ENCODE data around the gene LNX1.

- TF ChIP-seq CREB5 (CRISPR knock-in tag; IDR thresholded peaks at IDR 0.05) (no peak), POLR2AphosphoS5 (IDR thresholded peaks at IDR 0.05; ENCODE audit: control insufficient read depth, insufficient read depth, low read depth, low read length) (no peak), MNT (conservative IDR thresholded peaks at IDR 0.05) (no peak), ATF3 (IDR thresholded peaks at IDR 0.05) (no peak), ATF3 (CRISPR knock-in tag; conservative IDR thresholded peaks at IDR 0.05) (no peak), CTCF (IDR thresholded peaks at IDR 0.05 in 2 of 3, conservative IDR thresholded peaks at IDR 0.05 in 1 of 3; ENCODE audit: insufficient read depth in 2 of 3, low read depth in 1 of 3, low read length in 3 of 3) (no peak), SMAD4 (CRISPR knock-in tag; conservative IDR thresholded peaks at IDR 0.05) (no peak), ZNF232 (CRISPR knock-in tag; IDR thresholded peaks at IDR 0.05) (no peak), SMARCA4 (IDR thresholded peaks at IDR 0.05) (no peak), ELF1 (tag; IDR thresholded peaks at IDR 0.05) (no peak), EZH2 (IDR thresholded peaks at IDR 0.05; ENCODE audit: borderline replicate concordance, low read depth, low read length) (no peak), JUNB (CRISPR knock-in tag; conservative IDR thresholded peaks at IDR 0.05) (no peak), MAX (CRISPR knock-in tag; IDR thresholded peaks at IDR 0.05) (no peak), ETS1 (conservative IDR thresholded peaks at IDR 0.05; ENCODE audit: control insufficient read depth, low read depth, low read length) (no peak), CGGBP1 (CRISPR knock-in tag; IDR thresholded peaks at IDR 0.05) (no peak)
Measured at GRCh38 chr4:53548662-53549061, 42.6 kb downstream of the LNX1 start.
